HFFc6 (cell line): ENCODE results near the gene RANGRF. TPM values are rescaled to one million over a fixed set of nuclear protein-coding genes. Genes with fewer than 3 reads are reported as not detected.

Experiments used
- DNase-seq: peaks from one replicate; pipeline ENCODE4 v3.0.0-alpha.2; 2018
- H3K27ac Mint-ChIP-seq: 2 replicates; pipeline ENCODE4 v1.8.0; 2020; ENCODE audit warnings: mild to moderate bottlenecking, mixed read lengths
- H3K27me3 Mint-ChIP-seq: 2 replicates; pipeline ENCODE4 v1.8.0; 2021; ENCODE audit warnings: mild to moderate bottlenecking, moderate library complexity, mixed read lengths; ENCODE audit not compliant: insufficient read depth
- H3K36me3 Mint-ChIP-seq: 2 replicates; pipeline ENCODE4 v1.8.0; 2021; ENCODE audit warnings: low read depth, mixed read lengths
- H3K4me1 Mint-ChIP-seq: 2 replicates; pipeline ENCODE4 v1.8.0; 2020; ENCODE audit warnings: low read depth, mixed read lengths
- H3K4me3 Mint-ChIP-seq: 2 replicates; pipeline ENCODE4 v1.8.0; 2020; ENCODE audit warnings: mild to moderate bottlenecking, moderate library complexity, mixed read lengths
- H3K9me3 Mint-ChIP-seq: 2 replicates; pipeline ENCODE4 v1.8.0; 2020; ENCODE audit warnings: mild to moderate bottlenecking, mixed read lengths
- CTCF ChIP-seq: fragments of 200-600 bp; sonication (generic); IDR thresholded peaks from 2 replicates; pipeline ENCODE4 v1.5.0; 2021; ENCODE audit warnings: antibody characterized with exemption, mild to moderate bottlenecking
- total RNA-seq, 6 experiments: library from RNA; stranded (reverse); fragmentation: NEBNext Ultra II Directional; extraction: Animal tissue kit (Norgen Biotek cat#: 25700); gene quantifications; 2 replicates in 1 of 6; 3 replicates in 5 of 6; pipeline ENCODE4 v1.2.3, GENCODE V29; 2021

The RANGRF gene
- total RNA-seq, 6 experiments from 2014 or later, result 27.8 to 32.2 (median 30.9) TPM

GRCh38 chr17:8267480-8268147, 20.9 kb upstream of the RANGRF start:
- no peaks in the 10 kb centered on the region for H3K9me3 Mint-ChIP-seq
- TF ChIP-seq CTCF, result no peak
- H3K4me1 Mint-ChIP-seq, result no peaks in the 10 kb centered on the region
- DNase-seq, result no peak
- no peaks in the 10 kb centered on the region; the same call in 1 of the 2 replicates for H3K27me3 Mint-ChIP-seq
- H3K36me3 Mint-ChIP-seq, result no peaks in the 10 kb centered on the region; the same call in 1 of the 2 replicates
- no peak overlapping the region for H3K27ac Mint-ChIP-seq
- no peak overlapping the region for H3K4me3 Mint-ChIP-seq

GRCh38 chr17:8268550-8269298, 19.7 kb upstream of the RANGRF start:
- no peak for TF ChIP-seq CTCF
- Mint-ChIP-seq H3K9me3 (no peaks in the 10 kb centered on the region), H3K27ac (no peak overlapping the region), H3K4me1 (no peaks in the 10 kb centered on the region), H3K4me3 (no peak overlapping the region), H3K36me3 (no peaks in the 10 kb centered on the region; the same call in 1 of the 2 replicates), H3K27me3 (no peaks in the 10 kb centered on the region; the same call in 1 of the 2 replicates)
- DNase-seq, result no peak

GRCh38 chr17:8272421-8272820, 16.0 kb upstream of the RANGRF start:
- no peak overlapping the region for H3K27ac Mint-ChIP-seq
- no peaks in the 10 kb centered on the region; the same call in 1 of the 2 replicates for H3K36me3 Mint-ChIP-seq
- no peak overlapping the region for H3K4me3 Mint-ChIP-seq
- no peaks in the 10 kb centered on the region for H3K9me3 Mint-ChIP-seq
- H3K4me1 Mint-ChIP-seq, result no peaks in the 10 kb centered on the region
- TF ChIP-seq CTCF, result no peak
- H3K27me3 Mint-ChIP-seq, result no peaks in the 10 kb centered on the region; the same call in 1 of the 2 replicates
- no peak for DNase-seq

- H3K27ac Mint-ChIP-seq, result no peak overlapping the region
- H3K27me3 Mint-ChIP-seq, result no peaks in the 10 kb centered on the region; the same call in 1 of the 2 replicates
- no peak for TF ChIP-seq CTCF
- H3K4me1 Mint-ChIP-seq, result no peaks in the 10 kb centered on the region
- no peak for DNase-seq
- no peaks in the 10 kb centered on the region; the same call in 1 of the 2 replicates for H3K36me3 Mint-ChIP-seq
- no peaks in the 10 kb centered on the region for H3K9me3 Mint-ChIP-seq
- H3K4me3 Mint-ChIP-seq, result no peak overlapping the region
Measured at GRCh38 chr17:8273884-8274444, 14.5 kb upstream of the RANGRF start.

- no peak for DNase-seq
- Mint-ChIP-seq H3K9me3 (no peaks in the 10 kb centered on the region), H3K27ac (no peak overlapping the region), H3K36me3 (no peaks in the 10 kb centered on the region), H3K4me3 (no peak overlapping the region), H3K27me3 (no peaks in the 10 kb centered on the region; the same call in none of the 2 replicates), H3K4me1 (peaks cover 4% of the 10 kb centered on the region)
- no peak for TF ChIP-seq CTCF
Measured at GRCh38 chr17:8274816-8275215, 13.7 kb upstream of the RANGRF start.
